Fibroblast of the aortic adventitia (primary cell): Measurements from ENCODE around the gene HOMER2. TPM values are rescaled to one million over a fixed set of nuclear protein-coding genes. Genes with fewer than 3 reads are reported as not detected.
"Not testable (repeated sequence)": the region's sequence is repeated elsewhere in the genome, so short reads cannot be mapped to it uniquely, and the experiment has no call there.

ENCODE experiments used
- DNase-seq: peaks from one replicate; pipeline ENCODE4 v3.0.0-alpha.2; 2010; ENCODE audit warnings: low read depth
- H3K4me3 ChIP-seq: 2 replicates; pipeline ENCODE4 v1.5.1; 2011; ENCODE audit warnings: low read depth, mild to moderate bottlenecking, control low read depth, low read length, moderate library complexity
- total RNA-seq: library from RNA; depleted of rRNA; stranded (reverse); fragments of >200 nt; gene quantifications from 2 replicates; pipeline ENCODE4 v1.2.3, GENCODE V29; 2012; ENCODE audit warnings: low replicate concordance
- TF ChIP-seq, protein P1 (sequence below): IDR thresholded peaks from 2 replicates; pipeline ENCODE4 v1.5.1; 2011; ENCODE audit warnings: mild to moderate bottlenecking, low read length, control low read depth, inconsistent platforms; ENCODE audit not compliant: insufficient read depth

HOMER2 gene
- total RNA-seq, 1 donor = 5.4 TPM

DNA sequence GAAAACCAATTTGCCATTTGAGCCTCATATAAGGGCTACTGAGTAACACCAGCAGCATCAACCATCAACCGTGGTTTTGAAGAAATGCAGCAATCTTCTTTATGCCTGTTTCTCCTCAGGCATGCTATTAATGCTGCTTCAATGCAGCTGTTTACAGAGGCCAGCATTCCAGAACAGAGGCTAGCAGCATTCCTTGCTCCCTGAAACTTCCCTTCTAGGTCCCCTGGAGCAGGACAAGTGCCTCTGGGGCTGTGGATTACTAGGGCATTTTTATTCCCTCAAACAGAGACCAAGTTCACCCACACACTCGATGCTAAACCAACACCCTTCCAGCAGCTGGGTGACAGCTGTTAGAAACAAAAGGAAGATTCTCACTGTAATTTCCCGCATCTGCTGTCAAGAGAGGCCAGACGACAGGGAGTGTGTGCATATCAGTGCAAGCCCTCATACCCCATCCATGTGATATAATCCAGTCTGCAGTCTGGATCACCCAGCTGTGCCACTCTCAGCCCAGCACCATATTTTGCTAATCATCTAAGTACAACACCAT, 57.5 kb downstream of the HOMER2 start:
- H3K4me3 ChIP-seq = no peak overlapping the region
- no peak for DNase-seq
- TF ChIP-seq, protein P1, sequence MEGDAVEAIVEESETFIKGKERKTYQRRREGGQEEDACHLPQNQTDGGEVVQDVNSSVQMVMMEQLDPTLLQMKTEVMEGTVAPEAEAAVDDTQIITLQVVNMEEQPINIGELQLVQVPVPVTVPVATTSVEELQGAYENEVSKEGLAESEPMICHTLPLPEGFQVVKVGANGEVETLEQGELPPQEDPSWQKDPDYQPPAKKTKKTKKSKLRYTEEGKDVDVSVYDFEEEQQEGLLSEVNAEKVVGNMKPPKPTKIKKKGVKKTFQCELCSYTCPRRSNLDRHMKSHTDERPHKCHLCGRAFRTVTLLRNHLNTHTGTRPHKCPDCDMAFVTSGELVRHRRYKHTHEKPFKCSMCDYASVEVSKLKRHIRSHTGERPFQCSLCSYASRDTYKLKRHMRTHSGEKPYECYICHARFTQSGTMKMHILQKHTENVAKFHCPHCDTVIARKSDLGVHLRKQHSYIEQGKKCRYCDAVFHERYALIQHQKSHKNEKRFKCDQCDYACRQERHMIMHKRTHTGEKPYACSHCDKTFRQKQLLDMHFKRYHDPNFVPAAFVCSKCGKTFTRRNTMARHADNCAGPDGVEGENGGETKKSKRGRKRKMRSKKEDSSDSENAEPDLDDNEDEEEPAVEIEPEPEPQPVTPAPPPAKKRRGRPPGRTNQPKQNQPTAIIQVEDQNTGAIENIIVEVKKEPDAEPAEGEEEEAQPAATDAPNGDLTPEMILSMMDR = no peak

DNA sequence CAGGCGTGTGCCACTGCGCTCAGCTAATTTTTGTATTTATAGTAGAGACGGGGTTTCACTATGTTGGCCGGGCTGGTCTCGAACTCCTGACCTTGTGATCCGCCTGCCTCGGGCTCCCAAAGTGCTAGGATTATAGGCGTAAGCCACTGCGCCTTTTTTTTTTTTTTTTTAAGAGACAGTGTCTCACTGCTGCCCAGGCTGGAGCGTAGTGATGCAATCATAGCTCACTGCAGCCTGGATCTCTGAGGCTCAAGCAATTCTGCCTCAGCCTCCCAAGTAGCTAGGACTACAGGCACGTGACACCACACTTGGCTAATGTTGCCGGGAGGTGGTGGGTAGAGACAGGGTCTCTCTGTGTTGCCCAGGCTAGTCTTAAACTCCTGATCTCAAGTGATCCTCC, 59.0 kb downstream of the HOMER2 start:
- not testable (repeated sequence) for DNase-seq, H3K4me3 ChIP-seq

DNA sequence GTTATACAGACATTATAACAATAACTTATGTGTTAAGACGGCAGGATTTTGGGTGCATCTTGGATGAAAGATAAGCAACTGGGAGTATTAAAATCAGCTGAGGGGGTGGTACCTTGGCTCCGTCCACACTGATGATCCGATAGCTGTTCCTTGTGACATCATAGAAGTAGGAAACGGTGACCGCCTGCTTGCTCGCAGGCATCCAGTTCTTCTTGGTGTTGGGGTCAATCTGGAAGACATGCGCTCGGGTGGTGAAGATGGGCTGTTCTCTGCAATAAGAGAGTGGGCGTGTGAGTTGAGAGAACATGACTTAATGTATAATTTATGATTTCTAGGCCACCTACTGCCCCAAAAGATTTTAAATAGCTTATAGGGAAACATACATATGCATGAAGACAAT, 59.9 kb downstream of the HOMER2 start:
- no peak for DNase-seq
- H3K4me3 ChIP-seq = no peak overlapping the region

DNA sequence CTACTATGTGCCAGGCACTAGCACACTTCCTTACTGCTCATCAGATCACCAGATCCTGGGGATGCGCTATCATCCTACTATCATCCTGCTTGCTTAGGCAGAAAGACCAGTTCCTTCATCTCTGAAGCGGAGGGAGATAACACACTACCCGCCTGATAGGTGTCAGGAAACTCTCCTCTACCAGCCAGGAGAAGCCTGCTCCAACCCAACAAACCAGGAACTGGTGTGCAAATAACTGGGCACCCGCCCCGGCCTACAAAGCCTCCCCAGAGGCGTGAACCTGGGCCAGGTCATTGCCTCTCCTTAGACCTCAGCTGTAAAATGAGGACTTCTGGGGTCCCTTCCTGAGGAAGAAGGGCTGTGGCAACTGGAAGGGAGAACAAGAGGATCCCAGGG, 61.5 kb downstream of the HOMER2 start:
- no peak for DNase-seq
- TF ChIP-seq, protein P1 = no peak
- H3K4me3 ChIP-seq = no peak overlapping the region

More for the DNA sequence above, 59.9 kb downstream of the HOMER2 start:
- TF ChIP-seq, protein P1 = no peak

DNA sequence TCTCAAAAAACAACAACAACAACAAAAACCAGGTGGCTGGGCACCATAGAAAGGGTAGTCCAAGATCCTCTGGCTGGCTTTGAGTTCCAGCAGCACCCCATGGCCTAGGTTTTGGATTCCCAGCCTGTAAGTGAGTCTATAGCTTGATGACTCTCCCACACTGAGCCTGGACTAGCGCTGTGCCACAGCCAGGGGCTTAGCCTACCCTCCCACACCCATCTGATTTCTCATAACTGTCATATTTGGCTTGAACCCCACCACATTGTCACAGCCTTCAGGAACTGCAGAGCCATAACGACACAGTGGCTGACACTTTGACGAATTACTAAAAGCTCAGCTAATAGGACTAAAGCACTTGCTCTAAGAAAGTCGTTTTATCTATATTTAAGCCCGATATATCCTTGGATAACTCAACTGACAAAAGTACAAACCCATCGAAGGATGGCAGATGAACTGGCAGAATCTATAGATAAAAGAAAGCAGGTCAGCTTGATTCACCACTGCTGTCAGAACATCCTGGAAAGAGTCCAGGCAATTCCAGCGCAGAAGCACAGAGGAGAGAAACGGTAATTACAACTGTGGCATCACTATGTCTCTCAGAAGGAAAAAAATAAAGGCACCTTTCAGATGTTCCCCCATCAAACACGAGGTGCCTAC, 62.1 kb downstream of the HOMER2 start:
- TF ChIP-seq, protein P1 = no peak
- H3K4me3 ChIP-seq = no peak overlapping the region
- DNase-seq = no peak

DNA sequence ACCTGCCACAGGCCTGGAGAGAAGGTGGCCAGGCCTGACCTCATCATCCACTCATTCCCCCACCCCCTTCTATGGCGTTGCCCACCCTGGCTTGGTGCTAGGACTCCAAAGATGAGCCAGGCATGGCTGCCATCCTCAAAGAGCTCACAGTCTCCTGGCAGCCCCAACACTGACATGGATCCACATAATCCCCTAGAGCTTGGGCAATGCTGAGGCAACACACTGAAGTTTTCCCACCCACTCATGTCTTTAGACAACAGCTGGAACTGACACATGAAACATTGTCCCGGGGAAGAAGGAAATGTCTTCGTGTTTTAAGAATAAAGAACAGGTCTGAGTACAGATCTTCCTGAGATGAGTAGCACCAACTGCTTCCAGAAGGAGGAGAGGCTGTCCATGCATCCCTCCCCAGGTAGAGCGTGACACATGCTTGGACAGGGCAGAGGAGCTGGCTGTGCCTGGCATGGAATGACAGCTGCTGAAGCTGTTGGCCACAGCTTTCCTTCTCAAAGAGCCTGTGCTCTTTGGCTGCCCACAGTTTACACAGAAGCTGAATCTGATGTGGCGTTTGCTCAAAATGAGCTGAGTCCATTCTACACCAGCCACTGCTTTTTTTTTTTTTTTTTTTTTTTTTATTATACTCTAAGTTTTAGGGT, 70.1 kb downstream of the HOMER2 start:
- DNase-seq = no peak
- no peak overlapping the region for H3K4me3 ChIP-seq
- TF ChIP-seq, protein P1 = no peak

DNA sequence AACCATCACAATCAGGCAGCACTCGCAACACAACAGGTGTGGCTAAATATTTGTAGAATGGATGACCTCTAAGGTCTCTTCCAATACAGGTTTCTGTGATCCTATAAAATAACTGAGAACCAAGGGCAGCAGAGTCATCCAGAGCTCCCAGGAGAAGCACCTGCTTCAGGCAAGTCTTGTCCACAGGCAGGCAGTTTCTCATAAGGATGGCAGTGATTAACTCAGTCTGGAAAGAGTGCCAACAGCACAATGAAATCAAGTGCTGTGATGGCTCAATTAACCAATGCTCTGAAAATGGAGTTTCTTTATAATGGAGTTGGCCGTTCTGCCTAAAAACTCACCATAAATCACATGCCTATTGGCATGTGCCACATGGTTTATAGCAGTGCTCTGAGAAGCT, 70.8 kb downstream of the HOMER2 start:
- H3K4me3 ChIP-seq = no peak overlapping the region
- no peak for DNase-seq
- TF ChIP-seq, protein P1 = no peak
